Osteoblast (primary cell): ENCODE results near the gene IMPA2. TPM values are rescaled to one million over a fixed set of nuclear protein-coding genes. Genes with fewer than 3 reads are reported as not detected.

Source experiments
- DNase-seq: peaks from one replicate; pipeline ENCODE4 v3.0.0; 2011; ENCODE audit warnings: low spot score, mixed read lengths; ENCODE audit not compliant: insufficient read length; ENCODE audit errors: missing footprints
- H2AFZ ChIP-seq: 2 replicates; pipeline ENCODE4 v1.6.0; 2011; ENCODE audit warnings: mild to moderate bottlenecking, low read length
- H3K27ac ChIP-seq: 2 replicates; pipeline ENCODE4 v1.5.1; 2011; ENCODE audit warnings: mild to moderate bottlenecking, low read depth, low read length, moderate library complexity
- H3K27me3 ChIP-seq: 2 replicates; pipeline ENCODE4 v1.6.0; 2012; ENCODE audit warnings: mild to moderate bottlenecking, control low read depth, inconsistent platforms, low read length, moderate library complexity; ENCODE audit not compliant: insufficient read depth
- H3K36me3 ChIP-seq: 2 replicates; pipeline ENCODE4 v1.5.1; 2011; ENCODE audit warnings: mild to moderate bottlenecking, low read length, control low read depth, moderate library complexity; ENCODE audit not compliant: insufficient read depth
- H3K4me1 ChIP-seq: 2 replicates; pipeline ENCODE4 v1.5.1; 2011; ENCODE audit warnings: mild to moderate bottlenecking, low read length, control low read depth, moderate library complexity; ENCODE audit not compliant: insufficient read depth
- H3K4me2 ChIP-seq: 2 replicates; pipeline ENCODE4 v1.6.0; 2011; ENCODE audit warnings: mild to moderate bottlenecking, low read length; ENCODE audit not compliant: insufficient read depth
- H3K4me3 ChIP-seq: fragments of 200-600 bp; sonication (generic); 3 replicates; pipeline ENCODE4 v1.5.1; 2012; ENCODE audit warnings: mild to moderate bottlenecking, low read length, inconsistent platforms; ENCODE audit not compliant: insufficient read depth
- H3K79me2 ChIP-seq: 2 replicates; pipeline ENCODE4 v1.6.0; 2012; ENCODE audit warnings: mild to moderate bottlenecking, low read length, control low read depth, inconsistent platforms; ENCODE audit not compliant: insufficient read depth
- H3K9me3 ChIP-seq: 2 replicates; pipeline ENCODE4 v1.5.1; 2011; ENCODE audit warnings: low read depth, low read length, control low read depth
- H4K20me1 ChIP-seq: 2 replicates; pipeline ENCODE4 v1.6.0; 2012; ENCODE audit warnings: mild to moderate bottlenecking, low read length, control low read depth; ENCODE audit not compliant: insufficient read depth
- total RNA-seq: library from RNA; depleted of rRNA; stranded (reverse); fragments of >200 nt; gene quantifications from 2 replicates; pipeline ENCODE4 v1.2.3, GENCODE V29; 2012
- TF ChIP-seq, protein P1 (sequence below): IDR thresholded peaks from 2 replicates; pipeline ENCODE4 v1.5.1; 2011; ENCODE audit warnings: mild to moderate bottlenecking, low read depth, low read length, moderate library complexity; ENCODE audit errors: extremely low read depth

IMPA2 gene
- total RNA-seq, 1 donor, result 11.2 TPM

DNA sequence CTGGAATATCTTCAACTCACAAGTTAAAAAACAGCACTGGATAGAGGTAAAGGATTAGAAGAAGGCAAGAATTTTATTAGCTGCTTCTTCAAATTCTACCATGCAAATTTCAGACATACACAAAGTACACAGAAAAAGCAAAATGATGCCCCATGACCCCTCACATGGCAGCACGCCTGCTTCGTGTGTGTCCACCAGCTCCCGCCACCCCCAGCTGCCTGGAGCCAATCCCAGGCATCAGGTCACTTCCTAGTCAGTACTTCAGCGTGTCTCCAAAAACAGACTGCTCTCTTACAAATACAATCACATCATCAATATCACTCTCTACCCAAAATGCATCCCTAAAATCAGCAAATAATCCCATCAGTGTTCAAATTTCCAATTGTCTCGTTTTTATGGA, 35.8 kb downstream of the IMPA2 start:
- no peak overlapping the region for H2AFZ ChIP-seq
- H3K4me1 ChIP-seq, result peaks cover 31% of the 10 kb centered on the region
- H3K79me2 ChIP-seq, result no peaks in the 10 kb centered on the region
- no peaks in the 10 kb centered on the region for H3K36me3 ChIP-seq
- H3K9me3 ChIP-seq, result no peaks in the 10 kb centered on the region
- H3K27me3 ChIP-seq, result no peaks in the 10 kb centered on the region
- H3K4me3 ChIP-seq, result no peak overlapping the region
- no peaks in the 10 kb centered on the region for H4K20me1 ChIP-seq
- no peak overlapping the region for H3K4me2 ChIP-seq
- peak; percentile 48 for DNase-seq
- no peak overlapping the region for H3K27ac ChIP-seq
- TF ChIP-seq, protein P1, sequence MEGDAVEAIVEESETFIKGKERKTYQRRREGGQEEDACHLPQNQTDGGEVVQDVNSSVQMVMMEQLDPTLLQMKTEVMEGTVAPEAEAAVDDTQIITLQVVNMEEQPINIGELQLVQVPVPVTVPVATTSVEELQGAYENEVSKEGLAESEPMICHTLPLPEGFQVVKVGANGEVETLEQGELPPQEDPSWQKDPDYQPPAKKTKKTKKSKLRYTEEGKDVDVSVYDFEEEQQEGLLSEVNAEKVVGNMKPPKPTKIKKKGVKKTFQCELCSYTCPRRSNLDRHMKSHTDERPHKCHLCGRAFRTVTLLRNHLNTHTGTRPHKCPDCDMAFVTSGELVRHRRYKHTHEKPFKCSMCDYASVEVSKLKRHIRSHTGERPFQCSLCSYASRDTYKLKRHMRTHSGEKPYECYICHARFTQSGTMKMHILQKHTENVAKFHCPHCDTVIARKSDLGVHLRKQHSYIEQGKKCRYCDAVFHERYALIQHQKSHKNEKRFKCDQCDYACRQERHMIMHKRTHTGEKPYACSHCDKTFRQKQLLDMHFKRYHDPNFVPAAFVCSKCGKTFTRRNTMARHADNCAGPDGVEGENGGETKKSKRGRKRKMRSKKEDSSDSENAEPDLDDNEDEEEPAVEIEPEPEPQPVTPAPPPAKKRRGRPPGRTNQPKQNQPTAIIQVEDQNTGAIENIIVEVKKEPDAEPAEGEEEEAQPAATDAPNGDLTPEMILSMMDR, result no peak

DNA sequence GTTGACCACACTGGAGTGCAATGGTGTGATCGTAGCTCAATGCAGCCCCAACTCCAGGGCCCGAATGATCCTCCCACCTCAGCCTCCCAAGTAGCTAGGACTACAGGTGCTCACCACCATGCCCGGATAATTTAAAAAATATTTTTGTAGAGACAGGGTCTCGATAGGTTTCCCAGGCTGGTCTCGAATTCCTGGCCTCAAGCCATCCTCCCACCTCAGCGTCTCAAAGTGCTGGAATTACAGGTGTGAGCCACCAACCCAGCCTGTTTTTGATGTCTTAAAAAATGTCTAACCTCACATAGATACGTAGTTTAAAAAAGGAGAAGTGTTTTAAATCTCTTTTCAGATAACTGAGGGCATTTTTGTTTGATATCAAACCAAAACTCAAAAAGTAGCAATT, 37.6 kb downstream of the IMPA2 start:
- Histone ChIP-seq H3K4me3 (no peak overlapping the region), H3K9me3 (no peaks in the 10 kb centered on the region), H2AFZ (no peak overlapping the region), H3K4me1 (peaks cover 25% of the 10 kb centered on the region), H3K27me3 (no peaks in the 10 kb centered on the region), H3K4me2 (no peak overlapping the region), H3K36me3 (no peaks in the 10 kb centered on the region), H4K20me1 (no peaks in the 10 kb centered on the region), H3K27ac (no peak overlapping the region), H3K79me2 (no peaks in the 10 kb centered on the region)
- no peak for DNase-seq
- TF ChIP-seq, protein P1, result no peak

DNA sequence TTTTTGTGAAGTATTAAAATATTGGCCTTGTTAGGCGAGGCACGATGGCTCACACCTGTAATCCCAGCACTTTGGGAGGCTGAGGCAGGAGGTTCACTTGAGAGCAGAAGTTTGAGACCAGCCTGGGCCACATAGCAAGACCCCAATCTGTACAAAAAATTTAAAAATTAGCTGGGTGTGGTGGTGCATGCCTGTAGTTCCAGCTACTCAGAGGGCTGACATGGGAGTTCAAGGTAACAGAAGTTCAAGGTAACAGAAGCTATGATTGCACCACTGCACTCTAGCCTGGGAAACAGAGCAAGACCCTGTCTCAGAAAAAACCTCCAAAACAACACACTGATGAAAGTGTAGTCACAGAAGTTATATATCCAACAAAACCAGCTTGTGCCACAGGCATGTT, 39.8 kb downstream of the IMPA2 start:
- Histone ChIP-seq H3K4me2 (no peak overlapping the region), H3K9me3 (no peaks in the 10 kb centered on the region), H3K27ac (no peak overlapping the region), H4K20me1 (no peaks in the 10 kb centered on the region), H3K4me1 (peaks cover 7% of the 10 kb centered on the region), H3K79me2 (no peaks in the 10 kb centered on the region), H2AFZ (no peak overlapping the region), H3K36me3 (no peaks in the 10 kb centered on the region), H3K4me3 (no peak overlapping the region), H3K27me3 (no peaks in the 10 kb centered on the region)
- no peak for DNase-seq
- TF ChIP-seq, protein P1, result no peak

DNA sequence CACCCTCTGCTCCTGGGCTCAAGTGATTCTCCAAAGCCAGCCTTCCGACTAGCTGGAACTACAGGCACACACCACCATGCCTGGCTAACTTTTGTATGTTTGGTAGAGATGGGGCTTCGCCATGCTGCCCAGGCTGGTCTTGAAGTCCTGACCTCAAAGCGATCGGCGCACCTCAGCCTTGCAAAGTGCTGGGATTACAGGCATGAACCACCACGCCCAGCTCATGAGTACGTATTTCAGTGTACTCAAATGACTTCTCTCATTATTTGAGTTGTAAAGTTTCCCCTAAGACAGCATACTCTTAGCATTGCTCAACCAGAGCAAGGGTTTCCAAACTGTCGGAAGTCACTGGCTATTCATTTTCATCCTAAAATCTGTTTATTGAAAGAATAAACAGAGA, 40.3 kb downstream of the IMPA2 start:
- peaks cover 3% of the 10 kb centered on the region for H3K4me1 ChIP-seq
- H2AFZ ChIP-seq, result no peak overlapping the region
- H3K27me3 ChIP-seq, result no peaks in the 10 kb centered on the region
- TF ChIP-seq, protein P1, result no peak
- no peaks in the 10 kb centered on the region for H4K20me1 ChIP-seq
- H3K9me3 ChIP-seq, result no peaks in the 10 kb centered on the region
- H3K27ac ChIP-seq, result no peak overlapping the region
- H3K79me2 ChIP-seq, result no peaks in the 10 kb centered on the region
- no peak for DNase-seq
- H3K4me2 ChIP-seq, result no peak overlapping the region
- H3K36me3 ChIP-seq, result no peaks in the 10 kb centered on the region
- H3K4me3 ChIP-seq, result no peak overlapping the region
